ENCODE data around the gene SPEG. TPM values are rescaled to one million over a fixed set of nuclear protein-coding genes. Genes with fewer than 3 reads are reported as not detected.

The SPEG gene
- total and polyA plus RNA-seq, 7 donors, result 6.0 to 321 (median 123) TPM

- intact Hi-C loops (cut with DNase I), result no loop called here
- H3K27ac ChIP-seq, result peak overlapping the region; percentile 58 to 99 (median 99)
Measured at GRCh38 chr2:219472629-219473187, 38.1 kb downstream of the SPEG start.

GRCh38 chr2:219473511-219473910, 38.9 kb downstream of the SPEG start:
- Histone ChIP-seq H3K9me3 (no peaks in the 10 kb centered on the region), H3K36me3 (peaks cover 7 to 85% (median 38%) of the 10 kb centered on the region in 4 donors), H3K4me3 (no peak overlapping the region), H3K27ac (peak overlapping the region; percentile 58 to 99 (median 99)), H3K27me3 (no peaks in the 10 kb centered on the region), H3K4me1 (peaks cover 0 to 51% (median 36%) of the 10 kb centered on the region in 4 donors)
- DNase-seq, result no peak
- intact Hi-C loops (cut with DNase I), result no loop called here
- TF ChIP-seq CTCF (IDR thresholded peaks at IDR 0.05) (no peak), EP300 (IDR thresholded peaks at IDR 0.05) (no peak), POLR2AphosphoS5 (IDR thresholded peaks at IDR 0.05) (no peak), POLR2A (IDR thresholded peaks at IDR 0.05) (no peak)
- 86 to 91% methylated on average over 18 of the region's 18 CpGs for whole genome bisulfite sequencing, 2 donors

More at GRCh38 chr2:219472629-219473187, 38.1 kb downstream of the SPEG start:
- Histone ChIP-seq H3K9me3 (no peaks in the 10 kb centered on the region), H3K36me3 (peaks cover 7 to 85% (median 36%) of the 10 kb centered on the region in 4 donors), H3K4me1 (peaks cover 0 to 57% (median 42%) of the 10 kb centered on the region in 4 donors), H3K4me3 (no peak overlapping the region), H3K27me3 (no peaks in the 10 kb centered on the region)
- no peak for DNase-seq
- WGBS, 2 donors, result 85 to 89% methylated on average over 12 of the region's 12 CpGs
- no peak for TF ChIP-seq POLR2A (IDR thresholded peaks at IDR 0.05)
- peak in 1 of 4 donors; percentile 4 for TF ChIP-seq POLR2AphosphoS5 (IDR thresholded peaks at IDR 0.05)
- TF ChIP-seq CTCF (IDR thresholded peaks at IDR 0.05), result no peak
- TF ChIP-seq EP300 (IDR thresholded peaks at IDR 0.05), result no peak

GRCh38 chr2:219474285-219475060, 39.8 kb downstream of the SPEG start:
- Histone ChIP-seq H3K4me3 (no peak overlapping the region), H3K27me3 (no peaks in the 10 kb centered on the region), H3K4me1 (peaks cover 0 to 42% (median 26%) of the 10 kb centered on the region in 4 donors), H3K27ac (peak overlapping the region; percentile 58 to 99 (median 99)), H3K9me3 (no peaks in the 10 kb centered on the region), H3K36me3 (peaks cover 16 to 85% (median 38%) of the 10 kb centered on the region in 4 donors)
- WGBS, 2 donors, result 70 to 85% methylated on average over 11 of the region's 11 CpGs
- intact Hi-C loops (cut with DNase I), result no loop called here
- no peak for DNase-seq
- TF ChIP-seq POLR2A (IDR thresholded peaks at IDR 0.05), result no peak
- no peak for TF ChIP-seq EP300 (IDR thresholded peaks at IDR 0.05)
- TF ChIP-seq POLR2AphosphoS5 (IDR thresholded peaks at IDR 0.05), result no peak
- no peak for TF ChIP-seq CTCF (IDR thresholded peaks at IDR 0.05)

- peaks cover 24 to 85% (median 42%) of the 10 kb centered on the region in 4 donors for H3K36me3 ChIP-seq
- no peaks in the 10 kb centered on the region for H3K9me3 ChIP-seq
- peaks cover 0 to 36% (median 24%) of the 10 kb centered on the region in 4 donors for H3K4me1 ChIP-seq
- DNase-seq, result no peak
- H3K27me3 ChIP-seq, result no peaks in the 10 kb centered on the region
- 44 to 77% methylated on average over 6 of the region's 6 CpGs for WGBS, 2 donors
- peak overlapping the region; percentile 58 to 99 (median 99) for H3K27ac ChIP-seq
- TF ChIP-seq POLR2A (IDR thresholded peaks at IDR 0.05) (no peak), CTCF (IDR thresholded peaks at IDR 0.05) (no peak), POLR2AphosphoS5 (IDR thresholded peaks at IDR 0.05) (no peak), EP300 (IDR thresholded peaks at IDR 0.05) (no peak)
- intact Hi-C loops (cut with DNase I), result no loop called here
- H3K4me3 ChIP-seq, result no peak overlapping the region
Measured at GRCh38 chr2:219475278-219475677, 40.6 kb downstream of the SPEG start.

All from sigmoid colon (tissue), 7 donors.